Right cardiac atrium (tissue), 5 donors: ENCODE measurements around the gene C21orf58. TPM values are rescaled to one million over a fixed set of nuclear protein-coding genes. Genes with fewer than 3 reads are reported as not detected.

Experiments used
- ATAC-seq, 2 donors: fragments of 200-7000 bp; cut with Tn5 transposase; one replicate each; pipeline versions ENCODE4 v1.8.0 to v1.9.1; 2020; ENCODE audit warnings: moderate library complexity in 2 of 2, mild to moderate bottlenecking in 1 of 2
- DNase-seq, 3 donors: peaks; one replicate each; pipeline ENCODE4 v3.0.0-alpha.2; 2020
- H3K27ac ChIP-seq: one replicate; pipeline ENCODE4 v1.5.1; 2013; ENCODE audit warnings: mild to moderate bottlenecking, low read length, control low read depth, moderate library complexity
- H3K27me3 ChIP-seq: one replicate; pipeline ENCODE4 v1.6.1; 2013; ENCODE audit not compliant: control insufficient read depth, insufficient read depth
- H3K4me1 ChIP-seq: one replicate; pipeline ENCODE4 v1.6.1; 2013; ENCODE audit warnings: low read length; ENCODE audit not compliant: control insufficient read depth, insufficient read depth
- H3K4me3 ChIP-seq: one replicate; pipeline ENCODE4 v1.5.1; 2013; ENCODE audit warnings: low read length, control low read depth
- H3K9me3 ChIP-seq: one replicate; pipeline ENCODE4 v1.6.1; 2013; ENCODE audit warnings: low read length; ENCODE audit not compliant: control insufficient read depth
- WGBS: extraction: QIAGEN DNeasy Blood & Tissue Kit; methylation state at CpG from one replicate; pipeline ENCODE4 v1.1.7; 2013; 5-methylcytosine and 5-hydroxymethylcytosine counted together
- intact Hi-C, 4 donors: fragments of 100-400 bp; cut with DNase I; formaldehyde crosslinking; loops; one replicate each; pipeline versions ENCODE4 v1.11.0 to v1.14.0; 2022 to 2023
- polyA plus RNA-seq: library from polyadenylated mRNA; stranded (reverse); fragments of 200-250 nt; gene quantifications from one replicate; pipeline ENCODE4 v1.2.3, GENCODE V29; 2013
- total RNA-seq, 4 donors: library from RNA; stranded (reverse); fragmentation: NEBNext Ultra II Directional; extraction: Animal tissue kit (Norgen Biotek cat#: 25700); gene quantifications; one replicate each; pipeline ENCODE4 v1.2.1, GENCODE V29; 2021
- donor health status: healthy with polysubstance abuse.
- donor health status: DM: no; HTN: yes; CAD: no.
- donor health status: DM: no; HTN: no; CAD: no.
- donor health status: DM: no; HTN: yes; CAD: no; lungs with severe emphysema.
- donor health status: DM: yes; HTN: yes; CAD: no.

Gene C21orf58
- total and polyA plus RNA-seq, 5 donors, result 0.84 to 2.1 (median 1.6) TPM

GRCh38 chr21:46362946-46363345 is 39.3 kb upstream of the C21orf58 start:
- no peaks in the 10 kb centered on the region for H3K27me3 ChIP-seq
- 91% methylated on average over 15 of the region's 15 CpGs for WGBS
- DNase-seq (no peak), ATAC-seq (no peak)
- intact Hi-C loops, result no loop called here
- H3K4me3 ChIP-seq, result no peak overlapping the region
- no peaks in the 10 kb centered on the region for H3K4me1 ChIP-seq
- no peaks in the 10 kb centered on the region for H3K9me3 ChIP-seq
- H3K27ac ChIP-seq, result no peak overlapping the region

GRCh38 chr21:46361935-46362334 is 38.3 kb upstream of the C21orf58 start:
- no peak for DNase-seq
- intact Hi-C loops, result no loop called here
- 66% methylated on average over 10 of the region's 10 CpGs for WGBS
- Histone ChIP-seq H3K27ac (no peak overlapping the region), H3K4me1 (no peaks in the 10 kb centered on the region), H3K4me3 (no peak overlapping the region), H3K27me3 (no peaks in the 10 kb centered on the region), H3K9me3 (no peaks in the 10 kb centered on the region)
- ATAC-seq, result no peak

GRCh38 chr21:46361176-46361575 is 37.5 kb upstream of the C21orf58 start:
- ATAC-seq, result no peak
- Histone ChIP-seq H3K27ac (no peak overlapping the region), H3K9me3 (no peaks in the 10 kb centered on the region), H3K4me3 (no peak overlapping the region), H3K27me3 (no peaks in the 10 kb centered on the region), H3K4me1 (no peaks in the 10 kb centered on the region)
- intact Hi-C loops, result no loop called here
- WGBS, result 95% methylated on average over 10 of the region's 10 CpGs
- DNase-seq, result no peak

- ATAC-seq (no peak), DNase-seq (no peak)
- H3K27ac ChIP-seq, result no peak overlapping the region
- H3K4me3 ChIP-seq, result no peak overlapping the region
- H3K4me1 ChIP-seq, result no peaks in the 10 kb centered on the region
- WGBS, result 93% methylated on average over 19 of the region's 19 CpGs
- H3K9me3 ChIP-seq, result no peaks in the 10 kb centered on the region
- intact Hi-C loops, result no loop called here
- no peaks in the 10 kb centered on the region for H3K27me3 ChIP-seq
These were observed 34.2 kb upstream of the C21orf58 start for GRCh38 chr21:46357684-46358425.

- no peak overlapping the region for H3K27ac ChIP-seq
- no peaks in the 10 kb centered on the region for H3K27me3 ChIP-seq
- H3K4me3 ChIP-seq, result no peak overlapping the region
- intact Hi-C loops, result no loop called here
- H3K4me1 ChIP-seq, result no peaks in the 10 kb centered on the region
- DNase-seq (no peak), ATAC-seq (no peak)
- no peaks in the 10 kb centered on the region for H3K9me3 ChIP-seq
- 84% methylated on average over 4 of the region's 4 CpGs for WGBS
These were observed 33.6 kb upstream of the C21orf58 start for GRCh38 chr21:46357335-46357604.

- intact Hi-C loops, result no loop called here
- no peaks in the 10 kb centered on the region for H3K4me1 ChIP-seq
- no peaks in the 10 kb centered on the region for H3K9me3 ChIP-seq
- ATAC-seq (no peak), DNase-seq (no peak)
- 89% methylated on average over 23 of the region's 23 CpGs for WGBS
- no peak overlapping the region for H3K4me3 ChIP-seq
- H3K27me3 ChIP-seq, result no peaks in the 10 kb centered on the region
- H3K27ac ChIP-seq, result no peak overlapping the region
These were observed 33.0 kb upstream of the C21orf58 start for GRCh38 chr21:46356494-46357334.

- H3K4me3 ChIP-seq, result no peak overlapping the region
- DNase-seq, result no peak
- ATAC-seq, result peak in 1 of 2 donors; percentile 12
- H3K27me3 ChIP-seq, result no peaks in the 10 kb centered on the region
- intact Hi-C loops, result no loop called here
- no peaks in the 10 kb centered on the region for H3K4me1 ChIP-seq
- 95% methylated on average over 13 of the region's 13 CpGs for WGBS
- H3K9me3 ChIP-seq, result no peaks in the 10 kb centered on the region
- no peak overlapping the region for H3K27ac ChIP-seq
These were observed 32.3 kb upstream of the C21orf58 start for GRCh38 chr21:46356005-46356338.

- DNase-seq, result no peak
These were observed 31.7 kb upstream of the C21orf58 start for GRCh38 chr21:46355161-46356004.

GRCh38 chr21:46354518-46354917 is 30.8 kb upstream of the C21orf58 start:
- ATAC-seq (no peak), DNase-seq (no peak)
- H3K27me3 ChIP-seq, result no peaks in the 10 kb centered on the region
- 94% methylated on average over 13 of the region's 13 CpGs for WGBS
- intact Hi-C loops, result no loop called here
- no peak overlapping the region for H3K4me3 ChIP-seq
- H3K9me3 ChIP-seq, result no peaks in the 10 kb centered on the region
- H3K4me1 ChIP-seq, result no peaks in the 10 kb centered on the region
- no peak overlapping the region for H3K27ac ChIP-seq

More at GRCh38 chr21:46355161-46356004, 31.7 kb upstream of the C21orf58 start:
- no peak overlapping the region for H3K4me3 ChIP-seq
- WGBS, result 94% methylated on average over 33 of the region's 33 CpGs
- H3K27ac ChIP-seq, result no peak overlapping the region
- ATAC-seq, result peak in 1 of 2 donors; percentile 13
- no peaks in the 10 kb centered on the region for H3K9me3 ChIP-seq
- no peaks in the 10 kb centered on the region for H3K4me1 ChIP-seq
- intact Hi-C loops, result no loop called here
- H3K27me3 ChIP-seq, result no peaks in the 10 kb centered on the region

GRCh38 chr21:46354046-46354445 is 30.4 kb upstream of the C21orf58 start:
- Histone ChIP-seq H3K4me3 (no peak overlapping the region), H3K27ac (no peak overlapping the region), H3K9me3 (no peaks in the 10 kb centered on the region), H3K4me1 (no peaks in the 10 kb centered on the region), H3K27me3 (no peaks in the 10 kb centered on the region)
- intact Hi-C loops, result no loop called here
- no peak for ATAC-seq
- WGBS, result 92% methylated on average over 16 of the region's 16 CpGs
- DNase-seq, result no peak

GRCh38 chr21:46352913-46353312 is 29.2 kb upstream of the C21orf58 start:
- no peak overlapping the region for H3K27ac ChIP-seq
- 90% methylated on average over 14 of the region's 14 CpGs for WGBS
- no peaks in the 10 kb centered on the region for H3K27me3 ChIP-seq
- intact Hi-C loops, result no loop called here
- DNase-seq (no peak), ATAC-seq (no peak)
- no peaks in the 10 kb centered on the region for H3K4me1 ChIP-seq
- no peaks in the 10 kb centered on the region for H3K9me3 ChIP-seq
- no peak overlapping the region for H3K4me3 ChIP-seq
